GM12874 (cell line): ENCODE results near the gene RETREG3.

ENCODE experiments used
- CTCF ChIP-seq: IDR thresholded peaks from 2 replicates; pipeline ENCODE4 v1.5.1; 2011; ENCODE audit warnings: low read depth, mild to moderate bottlenecking, control low read depth, low read length, moderate library complexity; ENCODE audit not compliant: insufficient read depth

The RETREG3 gene

GRCh38 chr17:42579794-42580551, 29.2 kb downstream of the RETREG3 start:
- TF ChIP-seq CTCF: no peak

GRCh38 chr17:42578282-42578869, 30.8 kb downstream of the RETREG3 start:
- peak; percentile 83 for TF ChIP-seq CTCF

- TF ChIP-seq CTCF: peak; percentile 69
Measured at GRCh38 chr17:42577532-42578281, 31.5 kb downstream of the RETREG3 start, which contains the start of gene PSMC3IP. Gene PSMC3IP (minus strand): TSS chr17:42577729. CDS start chr17:42577686, 43 bp downstream.

GRCh38 chr17:42577140-42577531, 32.0 kb downstream of the RETREG3 start:
- TF ChIP-seq CTCF: no peak

- no peak for TF ChIP-seq CTCF
Measured at GRCh38 chr17:42574463-42574862, 34.7 kb downstream of the RETREG3 start.

GRCh38 chr17:42573095-42573494, 36.1 kb downstream of the RETREG3 start:
- TF ChIP-seq CTCF: no peak
